ENCODE results near the gene ENO2.
"Not testable (repeated sequence)": the region's sequence is repeated elsewhere in the genome, so short reads cannot be mapped to it uniquely, and the experiment has no call there.

The ENO2 gene

GRCh38 chr12:6886206-6886999, 28.0 kb upstream of the ENO2 start:
- DNase-seq (ENCODE audit: low spot score): not testable (repeated sequence)

GRCh38 chr12:6887460-6887859, 26.9 kb upstream of the ENO2 start:
- no peak for DNase-seq (ENCODE audit: low spot score)

GRCh38 chr12:6888360-6888759, 26.0 kb upstream of the ENO2 start:
- DNase-seq (ENCODE audit: low spot score): no peak

GRCh38 chr12:6888794-6889193, 25.6 kb upstream of the ENO2 start:
- DNase-seq (ENCODE audit: low spot score): not testable (repeated sequence)

- not testable (repeated sequence) for DNase-seq (ENCODE audit: low spot score)
Observed at GRCh38 chr12:6889775-6890573, 24.4 kb upstream of the ENO2 start.

GRCh38 chr12:6890789-6891645, 23.4 kb upstream of the ENO2 start:
- peak; percentile 98 for DNase-seq (ENCODE audit: low spot score)

- DNase-seq (ENCODE audit: low spot score): no peak
Observed at GRCh38 chr12:6891646-6892001, 22.8 kb upstream of the ENO2 start.

GRCh38 chr12:6892683-6893082, 21.7 kb upstream of the ENO2 start:
- not testable (repeated sequence) for DNase-seq (ENCODE audit: low spot score)

GRCh38 chr12:6894321-6894720, 20.1 kb upstream of the ENO2 start:
- DNase-seq (ENCODE audit: low spot score): no peak

GRCh38 chr12:6896846-6897435, 17.4 kb upstream of the ENO2 start:
- DNase-seq (ENCODE audit: low spot score): no peak

GRCh38 chr12:6899427-6899826, 15.0 kb upstream of the ENO2 start:
- DNase-seq (ENCODE audit: low spot score): no peak

GRCh38 chr12:6899837-6900519, 14.4 kb upstream of the ENO2 start:
- peak; percentile 35 for DNase-seq (ENCODE audit: low spot score)

GRCh38 chr12:6902448-6902847, 11.9 kb upstream of the ENO2 start:
- no peak for DNase-seq (ENCODE audit: low spot score)

- DNase-seq (ENCODE audit: low spot score): no peak
Observed at GRCh38 chr12:6903722-6904121, 10.7 kb upstream of the ENO2 start.

- peak; percentile 99 for DNase-seq (ENCODE audit: low spot score)
Observed at GRCh38 chr12:6904280-6905276, 9.8 kb upstream of the ENO2 start, which contains the start of gene LRRC23. Gene LRRC23 (plus strand): TSS chr12:6904822. CDS start chr12:6905634, 812 bp downstream.

- DNase-seq (ENCODE audit: low spot score): no peak
Observed at GRCh38 chr12:6905414-6906040, 8.9 kb upstream of the ENO2 start.

- not testable (repeated sequence) for DNase-seq (ENCODE audit: low spot score)
Observed at GRCh38 chr12:6908141-6908540, 6.2 kb upstream of the ENO2 start.

- no peak for DNase-seq (ENCODE audit: low spot score)
Observed at GRCh38 chr12:6909421-6910145, 4.8 kb upstream of the ENO2 start.

Data from CD4-positive, alpha-beta T cell treated with Interleukin-2 at 100 ng/mL for 4 hours (primary cell).